OCI-LY7 (cell line): ENCODE measurements around the gene FMNL1. TPM values are rescaled to one million over a fixed set of nuclear protein-coding genes. Genes with fewer than 3 reads are reported as not detected.
A peak's percentile ranks its signal among the peaks of the same experiment; 100 is the strongest.

Experiments
- BruUV-seq: library from RNA; stranded (reverse); fragments of 400-500 nt; replicated peaks from 2 replicates; lab custom pipeline; 2021; lab: Mats Ljungman, UMichigan
- CTCF ChIA-PET: fragments of 300-600 bp; sonication (Branson Sonifier 250); formaldehyde crosslinking; loops from one replicate; lab custom pipeline; 2022; ENCODE audit warnings: antibody characterized with exemption; ENCODE audit not compliant: unreplicated experiment; lab: Charles Lee
- POLR2A ChIA-PET: fragments of 300-600 bp; sonication (Branson Sonifier 250); formaldehyde crosslinking; loops from one replicate; lab custom pipeline; 2022; ENCODE audit warnings: antibody characterized with exemption; lab: Charles Lee
- DNase-seq: peaks from one replicate; pipeline ENCODE4 v3.0.0-alpha.2; 2015; ENCODE audit warnings: low spot score
- H2AFZ ChIP-seq: fragments of 200-600 bp; sonication (generic), shearing (Covaris generic); 2 replicates; pipeline ENCODE4 v1.6.1; 2014; ENCODE audit warnings: mild to moderate bottlenecking, antibody characterized with exemption, low read length, moderate library complexity
- H3K27ac ChIP-seq: fragments of 200-600 bp; sonication (generic); 2 replicates; pipeline ENCODE4 v1.5.1; 2014; ENCODE audit warnings: mixed run types, low read depth, mild to moderate bottlenecking, moderate library complexity, low read length, inconsistent platforms; ENCODE audit not compliant: poor library complexity, severe bottlenecking
- H3K36me3 ChIP-seq: fragments of 200-600 bp; sonication (generic); 2 replicates; pipeline ENCODE4 v1.6.1; 2014; ENCODE audit warnings: mild to moderate bottlenecking, antibody characterized with exemption, low read length, moderate library complexity, mixed read lengths; ENCODE audit not compliant: insufficient read depth
- H3K4me1 ChIP-seq: fragments of 200-600 bp; sonication (generic); 2 replicates; pipeline ENCODE4 v1.5.1; 2014; ENCODE audit warnings: mild to moderate bottlenecking, low read length; ENCODE audit not compliant: insufficient read depth, poor library complexity, severe bottlenecking
- H3K4me2 ChIP-seq: fragments of 200-600 bp; sonication (generic); 2 replicates; pipeline ENCODE4 v1.6.1; 2014; ENCODE audit warnings: mild to moderate bottlenecking, low read length
- H3K4me3 ChIP-seq: fragments of 200-600 bp; sonication (generic); 2 replicates; pipeline ENCODE4 v1.5.1; 2014; ENCODE audit warnings: mild to moderate bottlenecking, low read depth, low read length; ENCODE audit not compliant: poor library complexity, severe bottlenecking
- H3K79me2 ChIP-seq: fragments of 200-600 bp; sonication (generic); 2 replicates; pipeline ENCODE4 v1.6.1; 2016; ENCODE audit warnings: low read depth, mild to moderate bottlenecking, low read length, moderate library complexity, mixed read lengths; ENCODE audit not compliant: insufficient read depth
- H3K9me2 ChIP-seq: fragments of 200-600 bp; sonication (generic); 2 replicates; pipeline ENCODE4 v1.6.1; 2016; ENCODE audit warnings: mild to moderate bottlenecking, low read length, mixed read lengths; ENCODE audit not compliant: insufficient read depth
- H3K9me3 ChIP-seq: fragments of 200-600 bp; sonication (generic); 2 replicates; pipeline ENCODE4 v1.6.1; 2014; ENCODE audit warnings: mild to moderate bottlenecking, mixed run types, low read length, mixed read lengths
- H4K20me1 ChIP-seq: fragments of 200-600 bp; sonication (generic); 2 replicates; pipeline ENCODE4 v1.6.1; 2014; ENCODE audit warnings: mild to moderate bottlenecking, antibody characterized with exemption, low read length, moderate library complexity, mixed read lengths; ENCODE audit not compliant: insufficient read depth
- EZH2phosphoT487 ChIP-seq: fragments of 200-600 bp; sonication (generic); IDR thresholded peaks from 2 replicates; pipeline ENCODE4 v1.6.1; 2018; ENCODE audit warnings: low read depth, borderline replicate concordance, mild to moderate bottlenecking, mixed run types, antibody characterized with exemption, low read length, moderate library complexity, mixed read lengths
- intact Hi-C: fragments of 100-400 bp; cut with micrococcal nuclease; formaldehyde crosslinking; loops from one replicate; pipeline ENCODE4 v1.10.0; 2022; ENCODE audit not compliant: unreplicated experiment
- total RNA-seq, 2 experiments: library from RNA; depleted of rRNA in 1 of 2; stranded (reverse); fragments of >200 nt in 1 of 2; shearing (Covaris generic) in 1 of 2; gene quantifications; 2 replicates each; pipeline ENCODE4 v1.2.3, GENCODE V29; 2014 to 2022
- TF ChIP-seq, protein P1 (sequence below): fragments of 200-600 bp; sonication (generic); conservative IDR thresholded peaks from 2 replicates; pipeline ENCODE4 v1.5.1; 2014; ENCODE audit warnings: mild to moderate bottlenecking, antibody characterized with exemption, low read length, moderate library complexity, mixed read lengths

The FMNL1 gene
- total RNA-seq, 2 experiments from 2014 or later, result 55.1 to 133 TPM

DNA sequence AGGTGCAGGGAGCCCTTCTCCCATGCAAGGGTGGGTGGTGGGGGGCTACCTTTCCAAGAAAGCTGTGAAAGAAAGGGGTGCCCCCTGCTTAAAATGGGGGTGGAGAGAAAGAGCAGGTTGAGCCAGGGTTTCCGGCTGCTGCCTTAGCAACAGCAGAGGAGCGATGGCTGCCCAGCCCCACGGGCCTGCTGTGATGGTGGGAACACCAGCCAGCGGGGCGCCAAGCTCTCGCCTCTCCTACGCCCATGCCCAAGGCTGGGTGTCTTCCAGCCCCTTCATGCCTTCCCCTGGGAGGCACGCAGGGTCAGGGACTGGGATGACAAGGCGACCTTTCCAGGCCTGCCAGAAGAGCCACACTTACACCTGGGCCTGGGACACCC is 3.0 kb downstream of the FMNL1 start:
- no peaks in the 10 kb centered on the region for H3K9me3 ChIP-seq
- TF ChIP-seq, protein P1, sequence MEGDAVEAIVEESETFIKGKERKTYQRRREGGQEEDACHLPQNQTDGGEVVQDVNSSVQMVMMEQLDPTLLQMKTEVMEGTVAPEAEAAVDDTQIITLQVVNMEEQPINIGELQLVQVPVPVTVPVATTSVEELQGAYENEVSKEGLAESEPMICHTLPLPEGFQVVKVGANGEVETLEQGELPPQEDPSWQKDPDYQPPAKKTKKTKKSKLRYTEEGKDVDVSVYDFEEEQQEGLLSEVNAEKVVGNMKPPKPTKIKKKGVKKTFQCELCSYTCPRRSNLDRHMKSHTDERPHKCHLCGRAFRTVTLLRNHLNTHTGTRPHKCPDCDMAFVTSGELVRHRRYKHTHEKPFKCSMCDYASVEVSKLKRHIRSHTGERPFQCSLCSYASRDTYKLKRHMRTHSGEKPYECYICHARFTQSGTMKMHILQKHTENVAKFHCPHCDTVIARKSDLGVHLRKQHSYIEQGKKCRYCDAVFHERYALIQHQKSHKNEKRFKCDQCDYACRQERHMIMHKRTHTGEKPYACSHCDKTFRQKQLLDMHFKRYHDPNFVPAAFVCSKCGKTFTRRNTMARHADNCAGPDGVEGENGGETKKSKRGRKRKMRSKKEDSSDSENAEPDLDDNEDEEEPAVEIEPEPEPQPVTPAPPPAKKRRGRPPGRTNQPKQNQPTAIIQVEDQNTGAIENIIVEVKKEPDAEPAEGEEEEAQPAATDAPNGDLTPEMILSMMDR, result no peak
- TF ChIP-seq EZH2phosphoT487, result no peak
- H4K20me1 ChIP-seq, result 0 out of 2 replicates have a peak, but pooled peaks cover 7% of the 10 kb centered on the region
- BruUV-seq, result no TSS peak
- no peaks in the 10 kb centered on the region for H3K36me3 ChIP-seq
- H3K27ac ChIP-seq, result peak overlapping the region; percentile 97
- POLR2A ChIA-PET, result interaction anchor here (0.6 kb wide), 1 partner anchor 172 kb away, joined by 7 read pairs; no protein-coding TSS in a partner anchor
- H3K4me3 ChIP-seq, result peak overlapping the region; percentile 96
- no peaks in the 10 kb centered on the region for H3K9me2 ChIP-seq
- no peak for DNase-seq
- CTCF ChIA-PET, result interaction anchor here (0.6 kb wide), 1 partner anchor 48 kb away, joined by 3 read pairs; no protein-coding TSS in a partner anchor
- intact Hi-C loops, result loop anchor here (5.0 kb wide), 1 partner anchor 93 kb away; the partner anchor contains the start of gene MAP3K14
- peak overlapping the region; percentile 98 for H3K4me2 ChIP-seq
- H3K4me1 ChIP-seq, result peaks cover 78% of the 10 kb centered on the region
- H3K79me2 ChIP-seq, result peaks cover 71% of the 10 kb centered on the region
- H2AFZ ChIP-seq, result no peak overlapping the region

DNA sequence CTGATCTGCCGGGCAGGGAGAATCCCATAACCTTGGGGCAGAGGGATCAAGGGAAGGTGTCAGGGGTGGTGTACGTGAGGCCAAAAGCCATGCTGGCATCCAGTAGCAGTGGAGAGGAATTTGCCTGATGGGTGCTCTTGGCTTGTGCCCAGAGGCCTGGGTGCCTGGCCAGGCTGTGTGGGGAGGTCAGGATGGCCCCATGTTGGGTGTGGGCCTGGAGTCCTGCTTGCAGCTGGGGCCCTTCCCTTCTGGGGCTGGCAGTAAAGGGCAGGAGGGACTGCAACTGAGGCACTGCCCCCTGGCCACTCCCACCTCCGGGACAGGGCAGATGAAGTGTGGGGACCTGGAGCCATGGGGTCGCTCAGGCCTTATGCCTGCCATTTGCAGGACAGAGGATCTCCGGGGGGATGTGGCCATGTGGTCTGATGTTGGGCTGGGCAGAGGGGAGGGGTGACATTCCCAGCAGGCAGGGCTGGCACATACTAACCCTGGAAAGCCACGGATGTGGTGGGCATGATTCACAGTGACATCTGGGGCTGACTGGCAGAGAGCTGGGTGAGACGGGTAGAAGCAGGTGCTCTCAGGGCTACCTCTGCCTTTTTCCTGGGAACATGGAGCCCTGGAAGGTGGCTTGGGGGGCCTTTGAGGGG is 3.5 kb downstream of the FMNL1 start:
- BruUV-seq, result no TSS peak
- H3K9me2 ChIP-seq, result no peaks in the 10 kb centered on the region
- POLR2A ChIA-PET, result interaction anchor here (0.8 to 1.4 kb wide), 5 partner anchors 22 to 94 kb away, joined by 3 to 5 read pairs (median 3); no protein-coding TSS in a partner anchor
- no peaks in the 10 kb centered on the region for H3K9me3 ChIP-seq
- no peaks in the 10 kb centered on the region for H3K36me3 ChIP-seq
- no peak for TF ChIP-seq EZH2phosphoT487
- TF ChIP-seq, protein P1, result no peak
- H3K4me2 ChIP-seq, result peak overlapping the region; percentile 98
- peaks cover 75% of the 10 kb centered on the region for H3K79me2 ChIP-seq
- no peak overlapping the region for H2AFZ ChIP-seq
- H3K4me1 ChIP-seq, result peaks cover 82% of the 10 kb centered on the region
- DNase-seq, result peak; percentile 27
- intact Hi-C loops, result loop anchor here (5.0 kb wide), 1 partner anchor 92 kb away; the partner anchor contains the start of gene MAP3K14
- CTCF ChIA-PET, result interaction anchor here (1.1 to 1.2 kb wide), 2 partner anchors 10 to 87 kb away, joined by 3 read pairs; no protein-coding TSS in a partner anchor
- H4K20me1 ChIP-seq, result 0 out of 2 replicates have a peak, but pooled peaks cover 7% of the 10 kb centered on the region
- H3K27ac ChIP-seq, result peak overlapping the region; percentile 97
- peak overlapping the region; percentile 96 for H3K4me3 ChIP-seq
